KMS-11 (cell line): Measurements from ENCODE around the gene GNB1L.

Experiments used
- H2AFZ ChIP-seq: fragments of 200-600 bp; sonication (generic); 2 replicates; pipeline ENCODE4 v1.6.1; 2016; ENCODE audit warnings: antibody characterized with exemption, mixed run types, low read depth
- H3K27ac ChIP-seq: fragments of 200-600 bp; sonication (generic); 2 replicates; pipeline ENCODE4 v1.6.1; 2016; ENCODE audit warnings: mild to moderate bottlenecking, mixed run types
- H3K27me3 ChIP-seq: fragments of 200-600 bp; sonication (generic); 2 replicates; pipeline ENCODE4 v1.6.1; 2017; ENCODE audit warnings: mild to moderate bottlenecking, low read depth, mixed run types, moderate library complexity; ENCODE audit not compliant: insufficient read depth
- H3K36me3 ChIP-seq: fragments of 200-600 bp; sonication (generic); 2 replicates; pipeline ENCODE4 v1.6.1; 2017; ENCODE audit warnings: mild to moderate bottlenecking, mixed run types; ENCODE audit not compliant: insufficient read depth
- H3K4me1 ChIP-seq: fragments of 200-600 bp; sonication (generic); 2 replicates; pipeline ENCODE4 v1.6.1; 2016; ENCODE audit warnings: mild to moderate bottlenecking, low read depth, mixed run types; ENCODE audit not compliant: poor library complexity, severe bottlenecking
- H3K4me2 ChIP-seq: fragments of 200-600 bp; sonication (generic); 2 replicates; pipeline ENCODE4 v1.7.0; 2016; ENCODE audit warnings: mild to moderate bottlenecking, mixed run types
- H3K4me3 ChIP-seq: fragments of 200-600 bp; sonication (generic); IDR thresholded peaks from 2 replicates; pipeline ENCODE4 v1.6.1; 2017; ENCODE audit warnings: low read depth, low read length, mixed read lengths; ENCODE audit not compliant: insufficient read depth
- H3K79me2 ChIP-seq: fragments of 200-600 bp; sonication (generic); 2 replicates; pipeline ENCODE4 v1.6.1; 2016; ENCODE audit warnings: low read depth, mixed run types; ENCODE audit not compliant: insufficient read depth
- H3K9ac ChIP-seq: fragments of 200-600 bp; sonication (generic); 2 replicates; pipeline ENCODE4 v1.6.1; 2016; ENCODE audit warnings: mild to moderate bottlenecking, mixed run types
- H4K20me1 ChIP-seq: fragments of 200-600 bp; sonication (generic); 2 replicates; pipeline ENCODE4 v1.6.1; 2016; ENCODE audit warnings: mild to moderate bottlenecking, mixed run types; ENCODE audit not compliant: insufficient read depth
- TF ChIP-seq, protein P1 (sequence below): fragments of 200-600 bp; sonication (generic); conservative IDR thresholded peaks from 2 replicates; pipeline ENCODE4 v1.6.1; 2017; ENCODE audit warnings: low read depth, mild to moderate bottlenecking, antibody characterized with exemption, low read length, moderate library complexity, mixed read lengths

Gene GNB1L

GRCh38 chr22:19769393-19769715 lies 85.3 kb downstream of the GNB1L start:
- Histone ChIP-seq H3K27me3 (peaks cover 65% of the 10 kb centered on the region), H3K36me3 (no peaks in the 10 kb centered on the region), H3K4me2 (no peak overlapping the region), H3K9ac (no peak overlapping the region), H3K4me3 (no peak overlapping the region), H3K27ac (no peak overlapping the region), H4K20me1 (no peaks in the 10 kb centered on the region), H2AFZ (no peak overlapping the region), H3K79me2 (no peaks in the 10 kb centered on the region), H3K4me1 (no peaks in the 10 kb centered on the region)
- TF ChIP-seq, protein P1, sequence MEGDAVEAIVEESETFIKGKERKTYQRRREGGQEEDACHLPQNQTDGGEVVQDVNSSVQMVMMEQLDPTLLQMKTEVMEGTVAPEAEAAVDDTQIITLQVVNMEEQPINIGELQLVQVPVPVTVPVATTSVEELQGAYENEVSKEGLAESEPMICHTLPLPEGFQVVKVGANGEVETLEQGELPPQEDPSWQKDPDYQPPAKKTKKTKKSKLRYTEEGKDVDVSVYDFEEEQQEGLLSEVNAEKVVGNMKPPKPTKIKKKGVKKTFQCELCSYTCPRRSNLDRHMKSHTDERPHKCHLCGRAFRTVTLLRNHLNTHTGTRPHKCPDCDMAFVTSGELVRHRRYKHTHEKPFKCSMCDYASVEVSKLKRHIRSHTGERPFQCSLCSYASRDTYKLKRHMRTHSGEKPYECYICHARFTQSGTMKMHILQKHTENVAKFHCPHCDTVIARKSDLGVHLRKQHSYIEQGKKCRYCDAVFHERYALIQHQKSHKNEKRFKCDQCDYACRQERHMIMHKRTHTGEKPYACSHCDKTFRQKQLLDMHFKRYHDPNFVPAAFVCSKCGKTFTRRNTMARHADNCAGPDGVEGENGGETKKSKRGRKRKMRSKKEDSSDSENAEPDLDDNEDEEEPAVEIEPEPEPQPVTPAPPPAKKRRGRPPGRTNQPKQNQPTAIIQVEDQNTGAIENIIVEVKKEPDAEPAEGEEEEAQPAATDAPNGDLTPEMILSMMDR, result no peak

DNA sequence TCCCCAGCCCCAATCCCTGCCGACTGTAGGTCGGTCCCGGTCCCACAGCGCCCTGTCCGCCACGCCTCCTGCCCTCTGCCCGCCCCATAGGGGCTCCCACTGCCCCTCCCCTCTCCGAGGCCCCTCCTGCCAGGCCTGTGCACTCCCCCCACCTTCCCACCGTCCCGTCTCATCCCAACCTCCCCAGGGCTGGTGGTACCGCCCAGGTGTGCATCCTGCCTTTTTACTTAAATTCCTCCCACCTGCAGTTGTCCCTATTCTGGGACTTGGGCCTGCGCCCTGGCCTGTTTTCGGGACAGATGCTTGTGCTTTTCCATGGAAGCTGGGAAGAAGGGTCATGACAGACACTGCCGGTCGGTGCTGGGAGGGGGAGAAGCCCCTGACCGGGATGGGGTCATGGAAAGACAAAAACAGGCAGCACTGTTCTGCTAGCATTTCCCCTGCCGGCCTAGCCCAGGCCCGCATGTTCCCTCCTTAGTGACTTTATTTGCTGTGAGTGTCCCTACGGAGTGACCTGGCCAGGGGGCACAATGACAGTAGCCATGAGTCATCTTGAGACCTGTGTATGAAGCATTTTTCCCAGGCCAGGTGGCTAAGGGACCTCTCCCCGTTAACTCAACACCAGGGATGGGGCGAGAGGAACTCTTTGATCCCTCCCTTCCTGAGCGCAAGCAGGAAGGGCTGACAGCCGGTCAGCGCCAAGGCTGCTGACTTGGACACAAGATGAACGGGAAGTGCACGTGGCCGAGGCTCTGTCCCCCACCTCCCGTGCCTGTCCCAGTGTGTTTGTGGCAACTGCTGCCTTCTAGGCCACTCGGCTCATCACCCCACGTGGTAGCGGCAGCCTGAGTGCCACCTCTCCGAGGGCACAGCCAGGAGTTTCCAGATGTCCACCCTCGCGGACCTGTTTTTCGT lies 87.0 kb downstream of the GNB1L start:
- H3K4me1 ChIP-seq, result no peaks in the 10 kb centered on the region
- no peak overlapping the region for H3K27ac ChIP-seq
- H3K36me3 ChIP-seq, result no peaks in the 10 kb centered on the region
- no peak overlapping the region for H3K4me2 ChIP-seq
- H4K20me1 ChIP-seq, result no peaks in the 10 kb centered on the region
- TF ChIP-seq, protein P1, result no peak
- no peak overlapping the region for H3K9ac ChIP-seq
- no peak overlapping the region for H3K4me3 ChIP-seq
- H2AFZ ChIP-seq, result no peak overlapping the region
- H3K79me2 ChIP-seq, result no peaks in the 10 kb centered on the region
- H3K27me3 ChIP-seq, result peaks cover 51% of the 10 kb centered on the region; the same call in 1 of the 2 replicates

GRCh38 chr22:19766511-19767426 lies 87.9 kb downstream of the GNB1L start:
- no peaks in the 10 kb centered on the region for H3K36me3 ChIP-seq
- H3K9ac ChIP-seq, result no peak overlapping the region
- no peaks in the 10 kb centered on the region for H3K4me1 ChIP-seq
- TF ChIP-seq, protein P1, result no peak
- no peaks in the 10 kb centered on the region for H4K20me1 ChIP-seq
- no peak overlapping the region for H3K4me3 ChIP-seq
- H3K27me3 ChIP-seq, result peaks cover 42% of the 10 kb centered on the region; the same call in 1 of the 2 replicates
- H3K27ac ChIP-seq, result no peak overlapping the region
- no peak overlapping the region for H2AFZ ChIP-seq
- no peak overlapping the region for H3K4me2 ChIP-seq
- H3K79me2 ChIP-seq, result no peaks in the 10 kb centered on the region

- Histone ChIP-seq H3K4me1 (no peaks in the 10 kb centered on the region), H3K27me3 (peaks cover 36% of the 10 kb centered on the region; the same call in 1 of the 2 replicates), H3K27ac (no peak overlapping the region), H3K9ac (no peak overlapping the region), H3K4me3 (no peak overlapping the region), H4K20me1 (no peaks in the 10 kb centered on the region), H2AFZ (no peak overlapping the region), H3K79me2 (no peaks in the 10 kb centered on the region), H3K36me3 (no peaks in the 10 kb centered on the region), H3K4me2 (no peak overlapping the region)
- TF ChIP-seq, protein P1, result no peak
These were observed 88.5 kb downstream of the GNB1L start for GRCh38 chr22:19766240-19766510.
